Endothelial cell (in vitro differentiated cells): ENCODE measurements around the gene KIF23. TPM values are rescaled to one million over a fixed set of nuclear protein-coding genes. Genes with fewer than 3 reads are reported as not detected.

Experiments
- DNase-seq: peaks from one replicate; pipeline ENCODE4 v3.0.0; 2021; ENCODE audit warnings: low spot score
- H3K27ac Mint-ChIP-seq: one replicate; pipeline ENCODE4 v1.8.0; 2021; ENCODE audit warnings: mixed read lengths, inconsistent platforms; ENCODE audit not compliant: unreplicated experiment
- H3K27me3 Mint-ChIP-seq: one replicate; pipeline ENCODE4 v1.8.0; 2021; ENCODE audit warnings: mild to moderate bottlenecking, moderate library complexity, mixed read lengths, inconsistent platforms; ENCODE audit not compliant: unreplicated experiment
- H3K36me3 Mint-ChIP-seq: one replicate; pipeline ENCODE4 v1.8.0; 2021; ENCODE audit warnings: mild to moderate bottlenecking, low read depth, mixed read lengths, inconsistent platforms; ENCODE audit not compliant: unreplicated experiment
- H3K4me1 Mint-ChIP-seq: one replicate; pipeline ENCODE4 v1.8.0; 2021; ENCODE audit warnings: mild to moderate bottlenecking, mixed read lengths, inconsistent platforms; ENCODE audit not compliant: unreplicated experiment
- H3K4me3 Mint-ChIP-seq: one replicate; pipeline ENCODE4 v1.8.0; 2021; ENCODE audit warnings: mild to moderate bottlenecking, mixed read lengths, inconsistent platforms; ENCODE audit not compliant: unreplicated experiment
- H3K9me3 Mint-ChIP-seq: one replicate; pipeline ENCODE4 v1.8.0; 2021; ENCODE audit warnings: mixed read lengths, inconsistent platforms; ENCODE audit not compliant: unreplicated experiment
- total RNA-seq: library from RNA; stranded (reverse); fragmentation: NEBNext Ultra II Directional; extraction: Animal tissue kit (Norgen Biotek cat#: 25700); gene quantifications from one replicate; pipeline ENCODE4 v1.2.1, GENCODE V29; 2021; ENCODE audit not compliant: unreplicated experiment
- TF ChIP-seq, protein P1 (sequence below): fragments of 200-600 bp; sonication (generic); IDR thresholded peaks from one replicate; pipeline ENCODE4 v1.5.0; 2021; ENCODE audit warnings: antibody characterized with exemption; ENCODE audit not compliant: unreplicated experiment

KIF23 gene
- total RNA-seq, 1 donor from 2014 or later = 9.5 TPM

DNA sequence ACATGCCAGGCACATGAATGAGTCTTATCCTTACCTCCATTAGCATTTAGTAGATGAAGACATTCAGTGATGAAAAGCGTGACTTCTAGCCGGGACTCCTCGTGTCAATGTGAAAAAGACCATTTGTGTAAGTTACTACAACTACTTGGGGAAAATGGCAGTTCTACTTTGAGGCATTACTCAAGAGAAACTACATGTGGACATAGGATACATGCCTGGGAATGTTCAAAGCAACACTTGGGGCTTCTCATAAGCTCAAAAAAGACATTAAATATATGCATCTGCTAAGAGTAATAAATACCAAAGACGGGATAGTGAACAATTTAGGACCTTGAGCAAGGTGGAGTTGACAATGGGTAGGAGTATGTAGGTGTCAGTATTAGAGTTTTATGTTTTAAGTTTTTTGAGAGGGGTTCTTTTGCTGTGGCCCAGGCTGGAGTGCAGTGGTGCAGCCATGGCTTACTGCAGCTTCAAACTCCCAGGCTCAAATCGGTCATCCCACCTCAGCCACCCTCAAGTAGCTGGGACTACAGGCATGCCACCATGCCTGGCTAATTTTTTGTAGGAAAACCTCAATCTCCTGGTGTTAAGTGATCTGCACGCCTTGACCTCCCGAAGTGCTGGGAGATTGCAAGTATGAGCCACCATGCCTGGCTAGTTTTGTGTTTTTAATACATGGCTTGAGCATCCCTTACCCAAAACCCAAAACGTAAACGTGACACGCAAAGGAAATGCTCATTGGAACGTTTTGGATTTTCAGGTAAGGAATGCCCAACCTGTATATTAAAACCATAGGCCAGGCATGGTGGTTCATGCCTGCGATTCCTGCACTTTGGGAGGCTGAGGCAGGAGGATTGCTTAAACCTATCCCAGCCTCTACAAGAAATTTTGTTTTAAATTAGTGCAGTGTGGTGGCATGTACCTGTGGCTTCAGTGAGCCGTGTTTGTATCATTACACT lies 42.3 kb downstream of the KIF23 start:
- H3K9me3 Mint-ChIP-seq = no peaks in the 10 kb centered on the region
- TF ChIP-seq, protein P1, sequence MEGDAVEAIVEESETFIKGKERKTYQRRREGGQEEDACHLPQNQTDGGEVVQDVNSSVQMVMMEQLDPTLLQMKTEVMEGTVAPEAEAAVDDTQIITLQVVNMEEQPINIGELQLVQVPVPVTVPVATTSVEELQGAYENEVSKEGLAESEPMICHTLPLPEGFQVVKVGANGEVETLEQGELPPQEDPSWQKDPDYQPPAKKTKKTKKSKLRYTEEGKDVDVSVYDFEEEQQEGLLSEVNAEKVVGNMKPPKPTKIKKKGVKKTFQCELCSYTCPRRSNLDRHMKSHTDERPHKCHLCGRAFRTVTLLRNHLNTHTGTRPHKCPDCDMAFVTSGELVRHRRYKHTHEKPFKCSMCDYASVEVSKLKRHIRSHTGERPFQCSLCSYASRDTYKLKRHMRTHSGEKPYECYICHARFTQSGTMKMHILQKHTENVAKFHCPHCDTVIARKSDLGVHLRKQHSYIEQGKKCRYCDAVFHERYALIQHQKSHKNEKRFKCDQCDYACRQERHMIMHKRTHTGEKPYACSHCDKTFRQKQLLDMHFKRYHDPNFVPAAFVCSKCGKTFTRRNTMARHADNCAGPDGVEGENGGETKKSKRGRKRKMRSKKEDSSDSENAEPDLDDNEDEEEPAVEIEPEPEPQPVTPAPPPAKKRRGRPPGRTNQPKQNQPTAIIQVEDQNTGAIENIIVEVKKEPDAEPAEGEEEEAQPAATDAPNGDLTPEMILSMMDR = no peak
- H3K4me3 Mint-ChIP-seq = peak overlapping the region; percentile 66
- H3K4me1 Mint-ChIP-seq = peaks cover 24% of the 10 kb centered on the region
- peaks cover 12% of the 10 kb centered on the region for H3K36me3 Mint-ChIP-seq
- no peaks in the 10 kb centered on the region for H3K27me3 Mint-ChIP-seq
- DNase-seq = no peak
- H3K27ac Mint-ChIP-seq = no peak overlapping the region

DNA sequence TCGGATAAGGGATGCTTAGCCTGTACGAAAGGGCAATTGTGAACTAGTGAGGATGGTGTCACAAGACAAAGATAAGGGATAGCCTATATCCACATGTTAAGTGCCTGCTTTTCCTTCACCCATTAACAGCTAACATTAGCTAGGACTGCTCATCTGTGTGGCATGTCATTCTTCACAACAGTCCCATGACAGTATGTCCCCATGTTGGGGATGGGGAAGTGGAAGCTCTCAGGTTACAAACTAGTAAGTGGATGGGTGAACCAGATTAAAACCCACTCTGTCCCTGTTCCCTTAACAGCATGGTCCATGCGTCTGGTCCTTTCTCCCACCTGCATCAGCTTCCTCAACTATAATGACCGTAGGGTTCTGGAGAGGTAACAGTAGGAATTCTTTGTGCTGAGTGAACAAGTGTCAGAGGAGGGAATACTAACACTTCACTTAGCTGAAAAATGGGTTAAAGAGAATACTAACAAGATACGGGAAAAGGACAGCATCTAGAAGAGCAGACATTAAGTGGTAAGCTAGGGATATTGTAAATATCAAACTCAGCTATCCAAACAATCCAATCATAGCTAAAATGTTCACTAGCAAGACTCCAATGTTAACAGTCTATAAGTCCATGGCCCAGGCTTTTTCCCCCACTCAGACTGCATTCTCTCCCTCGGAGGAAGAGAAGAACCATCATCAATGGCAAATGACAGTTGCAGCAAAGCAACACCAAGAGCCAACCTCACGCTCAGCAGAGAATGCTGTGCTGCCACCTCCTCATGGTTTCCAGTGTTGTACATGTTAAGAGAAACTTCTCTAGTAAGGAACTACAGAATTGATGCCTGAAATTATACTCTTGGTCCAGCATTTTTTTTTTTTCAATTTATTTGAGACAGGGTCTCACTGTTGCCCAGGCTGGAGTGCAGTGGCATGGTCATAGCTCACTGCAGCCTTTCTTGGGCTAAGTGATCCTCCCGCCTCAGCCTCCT lies 43.4 kb downstream of the KIF23 start:
- TF ChIP-seq, protein P1 = no peak
- no peak for DNase-seq
- Mint-ChIP-seq H3K27me3 (no peaks in the 10 kb centered on the region), H3K27ac (no peak overlapping the region), H3K4me1 (peaks cover 17% of the 10 kb centered on the region), H3K4me3 (no peak overlapping the region), H3K9me3 (no peaks in the 10 kb centered on the region), H3K36me3 (peaks cover 12% of the 10 kb centered on the region)

DNA sequence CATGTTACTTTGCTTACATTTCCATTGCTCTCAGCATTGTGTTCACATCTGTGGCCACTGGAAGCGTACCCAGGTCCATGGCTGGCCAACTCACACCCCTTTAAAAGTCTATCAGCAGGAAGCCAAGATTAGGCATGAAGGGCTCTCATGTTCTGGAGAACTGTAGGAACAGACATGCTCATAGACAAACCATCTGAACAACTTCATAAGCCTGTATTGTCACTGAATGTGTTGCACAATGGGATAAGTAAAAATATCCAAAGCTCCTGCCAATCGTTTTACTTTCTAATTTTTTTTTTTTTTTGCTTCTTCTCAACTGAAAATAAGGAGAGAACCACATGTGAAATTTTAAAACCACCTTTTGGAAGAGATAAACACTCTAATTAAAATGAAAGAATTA lies 44.9 kb downstream of the KIF23 start:
- Mint-ChIP-seq H3K9me3 (no peaks in the 10 kb centered on the region), H3K27me3 (peaks cover 2% of the 10 kb centered on the region), H3K36me3 (peaks cover 12% of the 10 kb centered on the region), H3K4me1 (peaks cover 10% of the 10 kb centered on the region), H3K4me3 (no peak overlapping the region), H3K27ac (no peak overlapping the region)
- TF ChIP-seq, protein P1 = no peak
- DNase-seq = no peak

DNA sequence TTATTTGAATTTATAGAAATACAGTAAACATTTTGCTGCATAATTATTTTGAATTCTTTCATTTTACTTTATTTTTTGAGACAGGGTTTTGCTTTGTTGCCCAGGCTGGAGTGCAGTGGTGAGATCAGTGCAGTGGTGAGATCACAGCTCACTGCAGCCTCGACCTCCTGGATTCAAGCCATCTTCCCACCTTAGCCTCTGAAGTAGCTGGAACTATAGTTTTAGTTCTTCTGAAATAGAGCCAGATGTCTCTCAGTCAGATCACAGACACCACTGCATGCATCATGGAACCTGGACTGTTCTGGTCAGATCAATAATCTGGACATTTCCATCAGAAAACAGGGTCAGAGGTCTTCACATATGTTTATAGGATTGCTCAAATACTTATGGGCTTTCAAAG lies 46.3 kb downstream of the KIF23 start:
- Mint-ChIP-seq H3K27me3 (peaks cover 2% of the 10 kb centered on the region), H3K4me3 (no peak overlapping the region), H3K36me3 (peaks cover 8% of the 10 kb centered on the region), H3K27ac (no peak overlapping the region), H3K9me3 (no peaks in the 10 kb centered on the region), H3K4me1 (no peaks in the 10 kb centered on the region)
- no peak for DNase-seq
- TF ChIP-seq, protein P1 = no peak
